ENCODE measurements around the gene CLSTN2.

Gene CLSTN2

DNA sequence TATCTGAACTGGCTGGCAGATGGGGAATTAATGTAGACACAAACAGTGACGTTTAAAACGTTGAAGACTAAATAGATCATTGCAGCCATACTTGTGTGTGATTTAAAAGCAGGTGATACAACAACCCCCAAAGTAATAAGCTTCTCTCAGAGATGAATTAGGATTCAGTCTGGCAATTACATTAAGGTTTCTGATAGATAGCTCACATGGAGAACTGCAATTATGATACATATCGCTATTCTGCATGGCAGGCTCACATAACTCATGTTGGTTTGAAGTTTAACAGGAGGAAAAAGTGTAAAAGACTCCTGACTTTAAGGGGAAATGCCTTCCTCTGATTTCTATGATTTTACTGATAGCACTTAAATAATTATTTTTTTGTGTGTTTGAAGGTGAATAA lies 196.9 kb downstream of the CLSTN2 start:
- no peak for TF ChIP-seq POLR2A (IDR thresholded peaks at IDR 0.05; ENCODE audit: low read depth, low read length)
- no peak for FAIRE-seq
- no peak for DNase-seq (ENCODE audit: insufficient read length, low spot score)

DNA sequence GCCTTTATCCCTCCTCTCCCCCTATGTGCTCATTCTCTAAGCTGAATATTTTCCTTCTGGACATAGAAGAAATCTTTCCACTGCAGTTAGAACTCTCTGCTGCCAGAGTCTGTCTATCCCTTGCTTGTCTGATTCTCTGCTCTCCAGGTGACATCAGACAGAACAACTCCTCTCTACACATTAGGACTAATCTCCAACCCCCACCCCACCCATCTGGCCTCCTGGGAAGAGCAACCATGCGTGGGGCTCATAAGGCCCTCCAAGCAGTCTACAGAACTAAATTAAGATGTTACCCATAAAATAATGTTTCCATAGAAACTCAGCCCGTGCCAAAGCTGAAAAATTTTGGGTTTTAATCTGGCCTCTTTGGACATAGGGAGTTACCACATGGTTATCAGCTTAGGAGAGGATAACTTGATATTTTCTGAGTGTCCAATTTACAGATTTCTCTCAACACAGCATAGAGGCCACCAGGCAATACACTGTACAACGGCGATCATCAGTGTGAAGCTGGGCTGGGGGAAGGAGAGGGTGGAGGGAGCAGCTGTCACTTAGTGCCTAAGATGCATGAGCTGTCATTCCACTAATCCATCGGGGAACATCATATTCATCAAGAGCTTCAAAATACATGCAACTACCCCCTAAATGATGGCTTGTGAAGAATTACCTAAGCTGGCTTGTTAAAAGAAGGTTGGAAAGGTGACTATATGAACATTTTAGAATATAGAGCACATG lies 199.4 kb downstream of the CLSTN2 start:
- no peak for DNase-seq (ENCODE audit: insufficient read length, low spot score)
- TF ChIP-seq POLR2A (IDR thresholded peaks at IDR 0.05; ENCODE audit: low read depth, low read length), result no peak
- FAIRE-seq, result no peak

DNA sequence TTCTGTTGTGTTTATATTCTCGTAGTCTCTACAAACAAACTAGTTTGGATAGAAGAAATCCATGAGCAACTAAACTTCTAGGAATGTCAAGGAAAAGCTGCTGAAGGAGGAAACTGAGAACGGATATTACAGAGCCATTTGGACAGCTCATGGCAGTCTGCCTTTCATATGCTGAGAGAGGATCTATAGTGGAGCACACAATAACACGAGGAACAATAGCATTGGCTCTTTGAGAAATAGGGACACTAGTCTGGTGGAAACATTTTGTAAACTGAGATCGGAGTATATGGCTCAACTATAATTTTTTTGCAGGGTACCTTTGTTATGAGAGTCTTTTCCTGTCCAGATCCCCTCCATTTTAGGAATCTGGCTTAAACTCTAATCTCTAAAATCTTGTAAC lies 200.5 kb downstream of the CLSTN2 start:
- DNase-seq (ENCODE audit: insufficient read length, low spot score) (no peak), FAIRE-seq (no peak)
- TF ChIP-seq POLR2A (IDR thresholded peaks at IDR 0.05; ENCODE audit: low read depth, low read length), result no peak

DNA sequence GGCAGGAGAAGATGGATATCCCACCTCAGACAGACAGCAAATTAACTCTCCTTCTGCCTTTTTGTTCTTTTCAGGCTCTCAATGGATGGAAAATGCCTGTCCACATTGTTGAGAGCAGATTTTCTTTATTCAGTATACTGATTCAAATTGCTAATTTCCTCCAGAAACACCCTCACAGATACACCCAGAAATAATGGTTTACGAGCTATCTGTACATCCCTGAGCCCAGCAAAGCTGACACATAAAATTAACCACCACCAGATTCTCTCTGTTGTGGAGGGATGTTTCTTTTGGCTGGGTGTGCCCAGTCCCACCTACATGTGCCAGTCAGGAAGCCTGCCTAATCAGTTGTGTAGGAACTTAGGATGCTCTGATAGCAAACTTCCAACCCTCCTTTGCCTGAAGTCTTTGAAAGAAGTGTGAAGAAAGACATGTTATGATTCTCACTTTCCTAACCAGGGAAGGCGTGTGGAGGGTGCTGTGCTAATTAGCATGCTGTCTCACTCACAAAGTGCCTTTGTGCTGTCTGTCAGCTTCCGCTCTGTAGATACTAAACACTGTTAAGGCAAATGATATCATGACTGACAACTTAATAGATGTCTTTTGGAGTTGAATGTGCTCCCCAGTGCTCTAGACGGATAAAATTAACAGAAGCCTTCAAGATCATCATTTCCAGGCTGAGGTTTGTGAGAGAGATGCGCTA lies 208.5 kb downstream of the CLSTN2 start:
- DNase-seq (ENCODE audit: insufficient read length, low spot score) (no peak), FAIRE-seq (no peak)
- no peak for TF ChIP-seq POLR2A (IDR thresholded peaks at IDR 0.05; ENCODE audit: low read depth, low read length)

DNA sequence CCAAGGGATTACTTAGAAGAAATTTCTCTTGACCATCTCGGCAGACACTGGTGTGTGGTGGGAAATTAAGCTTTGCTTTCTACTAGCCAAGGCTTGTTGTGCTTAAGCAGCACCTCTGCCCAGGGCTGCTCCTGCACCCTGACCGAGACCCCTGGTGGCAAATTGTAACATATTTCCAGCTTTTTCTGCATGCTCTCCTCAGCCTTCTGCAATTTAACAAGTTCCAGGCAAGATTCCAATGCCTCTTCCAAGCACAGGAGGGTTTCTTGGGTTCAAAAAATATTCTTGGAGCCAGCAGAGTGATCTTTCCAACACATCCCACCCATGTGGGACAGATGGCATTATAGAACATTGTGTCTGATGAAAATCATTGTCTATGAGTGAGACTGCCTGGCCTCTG lies 210.5 kb downstream of the CLSTN2 start:
- DNase-seq (ENCODE audit: insufficient read length, low spot score), result no peak
- TF ChIP-seq POLR2A (IDR thresholded peaks at IDR 0.05; ENCODE audit: low read depth, low read length), result no peak
- no peak for FAIRE-seq

DNA sequence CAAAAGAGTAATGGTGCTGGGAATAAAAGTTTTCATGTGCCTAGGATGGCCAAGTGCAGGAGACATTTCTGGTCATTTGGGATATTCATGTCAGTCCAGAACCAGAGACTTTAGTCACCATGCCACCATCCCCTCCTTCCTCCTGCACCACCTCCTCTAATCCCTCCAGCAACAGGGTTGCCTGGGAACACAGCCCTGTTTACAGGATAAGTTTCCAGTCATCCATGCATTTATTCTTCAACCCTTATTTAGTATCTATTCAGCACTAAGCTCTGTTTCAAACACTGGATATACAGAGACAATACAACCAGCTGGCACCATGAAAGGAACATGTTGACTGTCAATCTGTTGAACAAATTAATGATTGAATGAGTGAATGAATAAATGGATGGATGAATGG lies 211.7 kb downstream of the CLSTN2 start:
- no peak for FAIRE-seq
- DNase-seq (ENCODE audit: insufficient read length, low spot score), result no peak
- TF ChIP-seq POLR2A (IDR thresholded peaks at IDR 0.05; ENCODE audit: low read depth, low read length), result no peak

DNA sequence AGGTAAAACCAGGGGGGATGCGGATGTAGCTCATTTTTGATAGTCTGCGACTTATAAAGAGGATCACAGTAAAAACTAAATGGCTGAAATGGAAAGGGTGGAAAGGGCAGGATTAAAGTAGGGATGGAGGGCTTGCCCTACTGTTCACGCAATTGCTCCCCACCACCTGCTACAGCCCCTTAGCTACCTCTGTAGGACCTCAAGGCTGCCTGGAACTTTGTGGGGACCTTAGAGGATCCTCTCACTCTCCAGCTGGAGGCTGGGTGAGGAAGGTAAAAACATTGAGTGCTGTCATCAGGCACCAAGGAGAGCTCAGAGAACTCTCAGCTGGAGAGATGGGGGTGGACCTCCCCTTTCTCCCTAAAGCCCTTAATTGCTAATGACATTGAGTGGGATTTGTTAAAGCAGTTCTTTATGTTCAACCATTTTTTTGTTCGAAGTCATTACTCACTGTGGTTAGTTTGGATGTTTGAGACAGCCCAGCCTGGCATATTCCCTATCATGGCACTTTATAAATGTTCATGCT lies 213.0 kb downstream of the CLSTN2 start:
- DNase-seq (ENCODE audit: insufficient read length, low spot score) (no peak), FAIRE-seq (no peak)
- no peak for TF ChIP-seq POLR2A (IDR thresholded peaks at IDR 0.05; ENCODE audit: low read depth, low read length)

DNA sequence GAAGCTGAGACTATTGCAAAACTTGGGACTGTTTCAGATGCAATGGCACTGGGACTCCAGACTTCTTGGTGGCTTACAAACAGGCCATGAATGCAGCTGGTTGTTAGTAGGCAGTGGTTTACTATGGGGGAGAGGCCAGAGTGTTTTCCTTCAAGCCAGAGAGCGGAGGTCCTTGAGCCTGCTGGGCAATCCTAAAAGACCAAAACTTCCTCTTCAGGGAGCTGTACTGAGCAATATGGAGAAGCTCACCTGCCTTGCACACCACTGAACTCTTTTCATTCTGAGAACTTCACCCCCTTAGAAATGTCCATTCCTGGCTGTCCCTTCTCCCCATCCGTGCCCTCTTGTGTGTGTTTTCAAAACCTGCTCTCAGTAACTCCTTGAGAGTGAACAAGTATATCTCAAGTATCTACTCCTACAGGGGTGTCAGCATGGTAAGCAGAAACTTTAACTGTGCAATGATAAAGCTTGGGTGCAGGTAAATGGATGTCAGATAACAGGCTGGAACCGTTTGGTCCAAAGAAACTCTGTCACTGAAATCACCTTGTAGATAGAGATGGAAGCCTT lies 213.9 kb downstream of the CLSTN2 start:
- TF ChIP-seq POLR2A (IDR thresholded peaks at IDR 0.05; ENCODE audit: low read depth, low read length), result no peak
- DNase-seq (ENCODE audit: insufficient read length, low spot score), result no peak
- FAIRE-seq, result no peak

DNA sequence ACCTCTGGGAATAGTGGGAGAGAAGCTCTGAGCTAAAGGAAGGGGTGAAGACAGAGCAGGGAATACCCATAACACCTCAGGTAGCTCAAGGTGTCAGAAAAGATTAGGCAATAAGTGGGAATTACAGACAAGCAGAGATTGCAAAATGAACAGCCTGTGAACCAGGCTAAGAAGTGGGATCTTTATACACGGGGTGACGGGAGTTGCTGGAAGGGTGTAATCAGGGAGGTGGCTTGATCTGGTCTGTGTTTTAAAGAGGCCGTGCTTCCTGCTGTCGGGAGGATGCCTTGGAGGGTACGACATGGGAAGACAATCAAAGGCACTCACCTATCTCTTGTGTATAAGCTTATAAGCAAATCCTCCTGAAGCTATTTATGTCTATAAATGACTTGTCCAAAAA lies 216.3 kb downstream of the CLSTN2 start:
- no peak for DNase-seq (ENCODE audit: insufficient read length, low spot score)
- TF ChIP-seq POLR2A (IDR thresholded peaks at IDR 0.05; ENCODE audit: low read depth, low read length), result no peak
- no peak for FAIRE-seq

DNA sequence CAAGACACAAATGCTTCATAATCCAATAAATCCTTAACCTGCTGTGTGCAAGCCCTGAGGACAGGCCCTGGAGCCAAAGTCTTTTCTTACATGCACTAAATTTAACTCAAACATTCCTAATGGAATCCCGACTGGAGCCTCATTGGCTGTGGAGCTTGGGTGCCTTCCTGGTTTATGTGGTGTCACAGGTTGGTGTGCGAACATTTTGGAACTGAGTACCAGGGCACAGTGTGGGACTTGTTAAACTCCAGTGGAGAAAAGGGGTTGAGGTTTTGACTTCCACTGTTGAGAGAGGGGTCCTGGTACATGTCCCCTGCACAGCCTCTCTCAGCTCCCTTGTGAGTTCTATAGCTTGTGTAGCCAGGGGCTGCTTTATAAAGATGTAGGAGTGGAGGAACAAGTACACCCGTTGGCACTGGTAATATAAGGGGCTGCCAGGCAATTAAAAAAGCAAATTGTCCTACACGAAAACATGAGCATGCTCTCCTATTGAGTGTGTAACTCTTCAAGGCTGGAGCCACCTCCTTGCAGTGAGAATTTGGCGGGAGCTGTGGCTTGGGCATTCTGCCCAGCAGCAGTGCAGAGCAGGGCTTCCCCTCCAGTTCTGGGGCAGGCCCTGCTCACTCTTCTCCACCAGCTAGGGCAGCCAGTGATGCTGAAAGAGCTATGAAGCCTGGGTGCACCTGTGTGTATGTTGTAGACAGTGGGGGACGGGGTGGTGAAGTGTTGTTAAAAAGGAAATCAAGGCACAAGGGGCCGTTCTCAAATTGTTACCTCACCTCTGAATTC lies 218.1 kb downstream of the CLSTN2 start:
- no peak for DNase-seq (ENCODE audit: insufficient read length, low spot score)
- no peak for FAIRE-seq
- no peak for TF ChIP-seq POLR2A (IDR thresholded peaks at IDR 0.05; ENCODE audit: low read depth, low read length)

DNA sequence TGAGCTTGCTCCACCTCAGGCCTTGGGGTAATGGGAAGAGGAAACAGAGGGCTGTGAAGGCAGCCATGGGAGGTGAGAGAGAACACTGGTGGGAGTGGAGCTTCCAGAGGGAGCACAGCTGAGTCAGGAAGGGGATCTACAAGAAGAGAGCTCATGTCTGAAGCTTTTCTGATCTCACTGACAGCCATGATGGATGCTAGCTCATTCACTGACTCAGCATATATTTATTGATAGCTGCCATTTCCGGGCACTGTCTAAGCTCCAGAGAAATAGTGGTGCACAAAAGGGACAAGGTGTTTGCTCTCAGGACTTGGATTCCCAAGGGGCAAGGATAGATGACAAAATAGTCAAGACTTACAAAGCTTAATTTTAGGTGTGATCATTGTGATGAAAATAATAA lies 218.8 kb downstream of the CLSTN2 start:
- DNase-seq (ENCODE audit: insufficient read length, low spot score) (no peak), FAIRE-seq (no peak)
- no peak for TF ChIP-seq POLR2A (IDR thresholded peaks at IDR 0.05; ENCODE audit: low read depth, low read length)

DNA sequence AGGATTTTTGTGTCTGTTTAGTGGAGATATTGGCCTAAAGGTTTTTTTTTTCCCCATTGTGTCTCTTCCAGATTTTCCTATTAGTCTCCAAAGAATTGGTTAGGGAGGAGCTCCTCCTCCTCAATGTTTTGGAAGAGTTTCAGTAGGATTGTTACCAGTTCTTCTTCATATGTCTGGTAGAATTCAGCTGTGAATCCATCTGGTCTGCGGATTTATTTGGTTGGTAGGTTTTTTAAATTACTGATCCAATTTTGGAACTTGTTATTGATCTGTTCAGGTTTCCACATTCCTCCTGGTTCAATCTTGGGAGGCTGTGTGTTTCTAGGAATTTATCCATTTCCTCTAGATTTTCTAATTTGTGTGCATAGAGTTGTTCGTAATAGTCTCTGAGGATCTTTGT lies 222.2 kb downstream of the CLSTN2 start:
- DNase-seq (ENCODE audit: insufficient read length, low spot score) (no peak), FAIRE-seq (no peak)
- no peak for TF ChIP-seq POLR2A (IDR thresholded peaks at IDR 0.05; ENCODE audit: low read depth, low read length)

DNA sequence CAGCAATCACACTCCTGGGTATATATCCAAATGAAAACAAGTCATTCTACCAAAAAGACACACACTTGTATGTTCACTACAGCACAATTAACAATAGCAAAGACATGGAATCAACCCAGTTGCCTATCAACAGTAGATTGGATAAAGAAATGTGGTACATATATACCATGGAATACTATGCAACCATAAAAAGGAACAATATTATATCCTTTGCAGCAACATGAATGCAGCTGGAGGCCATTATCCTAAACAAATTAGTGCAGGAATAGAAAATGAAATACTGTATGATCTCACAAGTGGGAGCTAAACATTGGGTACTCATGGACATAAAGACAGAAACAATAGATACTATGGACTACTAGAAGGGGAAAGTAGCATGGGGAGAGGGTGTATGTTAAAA lies 224.7 kb downstream of the CLSTN2 start:
- FAIRE-seq (no peak), DNase-seq (ENCODE audit: insufficient read length, low spot score) (no peak)
- no peak for TF ChIP-seq POLR2A (IDR thresholded peaks at IDR 0.05; ENCODE audit: low read depth, low read length)

DNA sequence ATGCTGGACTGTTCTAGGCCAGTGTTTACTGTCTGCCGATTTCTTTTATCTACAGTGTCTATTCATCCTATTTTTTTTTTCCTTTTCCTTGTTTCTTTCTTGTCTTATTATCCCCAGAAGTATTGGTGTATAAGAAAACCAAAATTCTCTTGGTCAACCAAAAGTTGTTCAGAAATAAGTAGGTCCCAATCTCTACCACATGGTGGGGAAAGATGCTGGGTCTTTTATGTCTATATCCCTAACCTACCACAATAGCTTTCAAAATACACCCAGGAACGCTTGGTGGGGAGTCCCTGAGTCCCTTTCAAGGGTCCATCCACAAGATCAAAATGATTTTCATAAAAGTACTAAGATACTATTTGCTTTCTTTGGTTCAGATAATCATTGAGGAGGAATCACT lies 225.6 kb downstream of the CLSTN2 start:
- DNase-seq (ENCODE audit: insufficient read length, low spot score) (no peak), FAIRE-seq (no peak)
- TF ChIP-seq POLR2A (IDR thresholded peaks at IDR 0.05; ENCODE audit: low read depth, low read length), result no peak

All from H54 (cell line).